Adrenal gland (tissue), 5 donors: ENCODE results near the gene NKAIN2.

Experiments used
- POLR2A ChIP-seq, 2 donors: fragments of 450-650 bp; IDR thresholded peaks; one replicate each; pipeline ENCODE4 v1.6.1; 2017; ENCODE audit warnings: antibody characterized with exemption in 2 of 2, mild to moderate bottlenecking in 2 of 2, moderate library complexity in 1 of 2
- TF ChIP-seq, protein P1 (sequence below), 6 experiments: fragments of 450-650 bp in 4 of 6; fragments of 200-600 bp in 2 of 6; sonication (generic) in 1 of 6; IDR thresholded peaks; 1 replicate in 5 of 6; 2 replicates in 1 of 6; pipeline versions ENCODE4 v1.5.1 to v1.8.0; 2016 to 2021; ENCODE audit warnings: antibody characterized with exemption in 6 of 6, mild to moderate bottlenecking in 2 of 6, moderate library complexity in 1 of 6
- donor health status: DM: no; HTN: no; CAD: no.

DNA sequence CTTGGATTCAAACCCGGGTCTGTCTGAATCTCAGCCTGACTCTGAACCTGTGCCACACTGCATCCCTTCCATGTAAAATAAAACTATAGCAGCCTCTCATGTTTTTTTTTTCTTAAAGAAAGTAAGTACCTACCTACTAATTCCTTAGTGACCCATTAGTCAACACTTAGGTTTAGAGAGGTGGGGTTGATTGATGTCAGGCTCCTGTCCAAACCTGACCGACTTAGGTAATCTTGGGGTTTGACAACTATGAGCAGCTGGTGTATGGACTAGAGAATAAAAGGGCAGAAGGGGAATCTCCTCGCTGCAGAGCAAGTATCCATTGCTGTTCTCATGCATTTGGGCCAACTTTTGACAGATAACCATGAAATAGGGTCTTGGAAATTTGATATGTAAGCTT is 6.5 kb downstream of the NKAIN2 start:
- TF ChIP-seq POLR2A (IDR thresholded peaks at IDR 0.05): no peak
- TF ChIP-seq, protein P1, sequence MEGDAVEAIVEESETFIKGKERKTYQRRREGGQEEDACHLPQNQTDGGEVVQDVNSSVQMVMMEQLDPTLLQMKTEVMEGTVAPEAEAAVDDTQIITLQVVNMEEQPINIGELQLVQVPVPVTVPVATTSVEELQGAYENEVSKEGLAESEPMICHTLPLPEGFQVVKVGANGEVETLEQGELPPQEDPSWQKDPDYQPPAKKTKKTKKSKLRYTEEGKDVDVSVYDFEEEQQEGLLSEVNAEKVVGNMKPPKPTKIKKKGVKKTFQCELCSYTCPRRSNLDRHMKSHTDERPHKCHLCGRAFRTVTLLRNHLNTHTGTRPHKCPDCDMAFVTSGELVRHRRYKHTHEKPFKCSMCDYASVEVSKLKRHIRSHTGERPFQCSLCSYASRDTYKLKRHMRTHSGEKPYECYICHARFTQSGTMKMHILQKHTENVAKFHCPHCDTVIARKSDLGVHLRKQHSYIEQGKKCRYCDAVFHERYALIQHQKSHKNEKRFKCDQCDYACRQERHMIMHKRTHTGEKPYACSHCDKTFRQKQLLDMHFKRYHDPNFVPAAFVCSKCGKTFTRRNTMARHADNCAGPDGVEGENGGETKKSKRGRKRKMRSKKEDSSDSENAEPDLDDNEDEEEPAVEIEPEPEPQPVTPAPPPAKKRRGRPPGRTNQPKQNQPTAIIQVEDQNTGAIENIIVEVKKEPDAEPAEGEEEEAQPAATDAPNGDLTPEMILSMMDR (IDR thresholded peaks at IDR 0.05): no peak
